Measurements from ENCODE around the gene PGPEP1.

Gene PGPEP1

DNA sequence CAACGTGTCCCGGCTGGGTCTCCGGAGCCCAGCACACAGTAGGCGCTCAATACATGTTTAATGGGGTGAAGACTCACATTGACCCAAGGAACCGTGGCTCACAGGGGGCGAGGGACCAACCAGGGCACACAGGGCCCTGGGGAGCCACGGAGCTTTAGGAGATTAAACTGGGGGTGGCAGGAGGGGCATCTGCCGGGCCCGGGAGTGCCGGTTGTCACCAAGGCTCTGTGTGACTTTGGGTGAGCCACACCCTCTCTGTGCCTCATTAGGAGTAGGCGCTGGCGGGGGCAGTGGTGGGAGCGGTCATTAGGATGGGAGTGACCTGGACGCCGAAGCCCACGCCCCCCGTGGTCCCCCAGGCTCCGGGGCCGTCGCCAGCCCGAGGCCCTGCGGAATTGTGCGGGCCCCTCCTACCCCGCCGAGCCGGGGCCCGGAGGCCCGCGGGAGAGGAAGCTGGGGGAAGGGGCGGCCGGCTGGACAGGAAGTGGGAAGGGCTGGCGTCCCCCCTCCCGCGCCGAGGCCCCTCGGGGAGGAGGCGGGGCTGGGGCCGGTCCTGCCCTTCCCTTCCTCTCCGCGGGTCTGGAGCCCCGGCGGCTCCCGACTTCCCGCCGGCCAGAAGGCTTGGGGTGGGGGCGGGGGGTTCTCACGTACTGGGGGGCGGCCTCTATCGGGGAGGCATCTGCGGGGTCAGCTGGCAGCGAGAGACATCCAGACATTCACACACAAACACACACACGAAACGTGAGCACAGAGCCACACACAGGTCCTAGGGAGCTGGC is 77.0 kb downstream of the PGPEP1 start:
- H3K27me3 ChIP-seq (ENCODE audit: insufficient read depth, poor library complexity, severe bottlenecking), result no peaks in the 10 kb centered on the region
- peak overlapping the region; percentile 98 for H3K27ac ChIP-seq (replicated peaks)
- peak overlapping the region; percentile 28 for H3K4me3 ChIP-seq (replicated peaks; ENCODE audit: insufficient read depth, low read length)
- DNase-seq (ENCODE audit: low read depth in 1 of 2, low spot score in 1 of 2), result peak; percentile 85 to 88
- TF ChIP-seq SPI1 (IDR thresholded peaks at IDR 0.05; ENCODE audit: borderline replicate concordance, low read depth) (peak; percentile 84), POLR2AphosphoS5 (IDR thresholded peaks at IDR 0.05; ENCODE audit: low read depth) (peak; percentile 55), GABPA (IDR thresholded peaks at IDR 0.05; ENCODE audit: low read depth) (peak; percentile 78), REST (IDR thresholded peaks at IDR 0.05; ENCODE audit: insufficient replicate concordance, low read depth) (no peak)
- TF ChIP-seq, protein P1, sequence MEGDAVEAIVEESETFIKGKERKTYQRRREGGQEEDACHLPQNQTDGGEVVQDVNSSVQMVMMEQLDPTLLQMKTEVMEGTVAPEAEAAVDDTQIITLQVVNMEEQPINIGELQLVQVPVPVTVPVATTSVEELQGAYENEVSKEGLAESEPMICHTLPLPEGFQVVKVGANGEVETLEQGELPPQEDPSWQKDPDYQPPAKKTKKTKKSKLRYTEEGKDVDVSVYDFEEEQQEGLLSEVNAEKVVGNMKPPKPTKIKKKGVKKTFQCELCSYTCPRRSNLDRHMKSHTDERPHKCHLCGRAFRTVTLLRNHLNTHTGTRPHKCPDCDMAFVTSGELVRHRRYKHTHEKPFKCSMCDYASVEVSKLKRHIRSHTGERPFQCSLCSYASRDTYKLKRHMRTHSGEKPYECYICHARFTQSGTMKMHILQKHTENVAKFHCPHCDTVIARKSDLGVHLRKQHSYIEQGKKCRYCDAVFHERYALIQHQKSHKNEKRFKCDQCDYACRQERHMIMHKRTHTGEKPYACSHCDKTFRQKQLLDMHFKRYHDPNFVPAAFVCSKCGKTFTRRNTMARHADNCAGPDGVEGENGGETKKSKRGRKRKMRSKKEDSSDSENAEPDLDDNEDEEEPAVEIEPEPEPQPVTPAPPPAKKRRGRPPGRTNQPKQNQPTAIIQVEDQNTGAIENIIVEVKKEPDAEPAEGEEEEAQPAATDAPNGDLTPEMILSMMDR (IDR thresholded peaks at IDR 0.05; ENCODE audit: insufficient read depth, low read length), result no peak

GRCh38 chr19:18418029-18418482 is 77.7 kb downstream of the PGPEP1 start:
- no peak for TF ChIP-seq GABPA (IDR thresholded peaks at IDR 0.05; ENCODE audit: low read depth)
- H3K4me3 ChIP-seq (replicated peaks; ENCODE audit: insufficient read depth, low read length), result no peak overlapping the region
- H3K27me3 ChIP-seq (ENCODE audit: insufficient read depth, poor library complexity, severe bottlenecking), result no peaks in the 10 kb centered on the region
- H3K27ac ChIP-seq (replicated peaks), result peak overlapping the region; percentile 98
- DNase-seq (ENCODE audit: low read depth in 1 of 2, low spot score in 1 of 2), result no peak

- Histone ChIP-seq H3K27ac (replicated peaks) (peak overlapping the region; percentile 98), H3K4me3 (replicated peaks; ENCODE audit: insufficient read depth, low read length) (peak overlapping the region; percentile 14), H3K27me3 (ENCODE audit: insufficient read depth, poor library complexity, severe bottlenecking) (no peaks in the 10 kb centered on the region)
- TF ChIP-seq GABPA (IDR thresholded peaks at IDR 0.05; ENCODE audit: low read depth) (no peak), SPI1 (IDR thresholded peaks at IDR 0.05; ENCODE audit: borderline replicate concordance, low read depth) (no peak), POLR2AphosphoS5 (IDR thresholded peaks at IDR 0.05; ENCODE audit: low read depth) (no peak; the same call in 1 of the 2 replicates), REST (IDR thresholded peaks at IDR 0.05; ENCODE audit: insufficient replicate concordance, low read depth) (no peak)
- TF ChIP-seq, protein P1 (IDR thresholded peaks at IDR 0.05; ENCODE audit: insufficient read depth, low read length), result no peak
- peak in 1 of 2 experiments; percentile 51 for DNase-seq (ENCODE audit: low read depth in 1 of 2, low spot score in 1 of 2)
These were observed 78.2 kb downstream of the PGPEP1 start for GRCh38 chr19:18418483-18419194.

- TF ChIP-seq GABPA (IDR thresholded peaks at IDR 0.05; ENCODE audit: low read depth) (no peak), POLR2AphosphoS5 (IDR thresholded peaks at IDR 0.05; ENCODE audit: low read depth) (0 out of 2 replicates have a peak, but pooled peaks have one; percentile 14)
- H3K4me3 ChIP-seq (replicated peaks; ENCODE audit: insufficient read depth, low read length), result peak within 1 kb of the TSS; percentile 68
- peak; percentile 71 to 72 for DNase-seq (ENCODE audit: low read depth in 1 of 2, low spot score in 1 of 2)
- H3K27me3 ChIP-seq (ENCODE audit: insufficient read depth, poor library complexity, severe bottlenecking), result no peaks in the 10 kb centered on the region
- H3K27ac ChIP-seq (replicated peaks), result peak within 1 kb of the TSS; percentile 98
These were observed 78.8 kb downstream of the PGPEP1 start, which contains the start of gene SSBP4 for GRCh38 chr19:18419195-18419698. TSS of gene SSBP4 (plus strand) at chr19:18419398. CDS start at chr19:18419649, 251 bp downstream.

Small RNA genes within 50 kb of the gene (microRNA-seq; reads per million reads assigned to microRNA genes)
- 3.0 reads per million, percentile 3 among the genes with 10 or more reads in this experiment for gene MIR3189
